Glutamatergic neuron (in vitro differentiated cells): ENCODE data around the gene MYOZ3. TPM values are rescaled to one million over a fixed set of nuclear protein-coding genes. Genes with fewer than 3 reads are reported as not detected.

ENCODE experiments used
- DNase-seq: peaks from one replicate; pipeline ENCODE4 v3.0.0; 2022
- H3K27ac Mint-ChIP-seq: one replicate; pipeline ENCODE4 v1.8.0; 2020; ENCODE audit warnings: mild to moderate bottlenecking, mixed read lengths, inconsistent platforms; ENCODE audit not compliant: unreplicated experiment
- H3K27me3 Mint-ChIP-seq: one replicate; pipeline ENCODE4 v1.8.0; 2020; ENCODE audit warnings: mild to moderate bottlenecking, moderate library complexity, mixed read lengths, inconsistent platforms; ENCODE audit not compliant: unreplicated experiment
- H3K36me3 Mint-ChIP-seq: one replicate; pipeline ENCODE4 v1.8.0; 2020; ENCODE audit warnings: mild to moderate bottlenecking, mixed read lengths, inconsistent platforms; ENCODE audit not compliant: unreplicated experiment
- H3K4me1 Mint-ChIP-seq: one replicate; pipeline ENCODE4 v1.8.0; 2020; ENCODE audit warnings: mild to moderate bottlenecking, low read depth, mixed read lengths, inconsistent platforms; ENCODE audit not compliant: unreplicated experiment
- H3K4me3 Mint-ChIP-seq: one replicate; pipeline ENCODE4 v1.8.0; 2020; ENCODE audit warnings: mild to moderate bottlenecking, mixed read lengths, inconsistent platforms; ENCODE audit not compliant: unreplicated experiment
- H3K9me3 Mint-ChIP-seq: one replicate; pipeline ENCODE4 v1.8.0; 2020; ENCODE audit warnings: mild to moderate bottlenecking, moderate library complexity, mixed read lengths, inconsistent platforms; ENCODE audit not compliant: unreplicated experiment
- CTCF ChIP-seq: fragments of 200-600 bp; sonication (generic); IDR thresholded peaks from one replicate; pipeline ENCODE4 v1.5.0; 2021; ENCODE audit not compliant: partially characterized antibody, unreplicated experiment
- total RNA-seq: library from RNA; stranded (reverse); fragmentation: NEBNext Ultra II Directional; extraction: Animal tissue kit (Norgen Biotek cat#: 25700); gene quantifications from one replicate; pipeline ENCODE4 v1.2.1, GENCODE V29; 2021; ENCODE audit not compliant: unreplicated experiment

Gene MYOZ3
- total RNA-seq, 1 donor from 2014 or later = 0.64 TPM

- Mint-ChIP-seq H3K27me3 (peaks cover 4% of the 10 kb centered on the region), H3K4me1 (peaks cover 36% of the 10 kb centered on the region), H3K36me3 (no peaks in the 10 kb centered on the region), H3K27ac (peak overlapping the region; percentile 9), H3K4me3 (peak overlapping the region; percentile 2), H3K9me3 (peaks cover 12% of the 10 kb centered on the region)
- DNase-seq = no peak
- TF ChIP-seq CTCF = no peak
Measured at GRCh38 chr5:150623152-150623877, 37.7 kb upstream of the MYOZ3 start.

- peaks cover 4% of the 10 kb centered on the region for H3K27me3 Mint-ChIP-seq
Measured at GRCh38 chr5:150623878-150624216, 37.2 kb upstream of the MYOZ3 start.

GRCh38 chr5:150624334-150625163 lies 36.5 kb upstream of the MYOZ3 start:
- peak; percentile 61 for DNase-seq
- Mint-ChIP-seq H3K27me3 (peaks cover 4% of the 10 kb centered on the region), H3K36me3 (no peaks in the 10 kb centered on the region), H3K4me3 (peak overlapping the region; percentile 86), H3K27ac (peak overlapping the region; percentile 24), H3K9me3 (peaks cover 14% of the 10 kb centered on the region), H3K4me1 (peaks cover 29% of the 10 kb centered on the region)
- TF ChIP-seq CTCF = no peak

More at GRCh38 chr5:150623878-150624216, 37.2 kb upstream of the MYOZ3 start:
- no peak for TF ChIP-seq CTCF
- H3K4me3 Mint-ChIP-seq = peak overlapping the region; percentile 86
- peaks cover 36% of the 10 kb centered on the region for H3K4me1 Mint-ChIP-seq
- H3K36me3 Mint-ChIP-seq = no peaks in the 10 kb centered on the region
- H3K9me3 Mint-ChIP-seq = peaks cover 14% of the 10 kb centered on the region
- peak overlapping the region; percentile 24 for H3K27ac Mint-ChIP-seq
- DNase-seq = no peak

GRCh38 chr5:150625164-150625535 lies 35.9 kb upstream of the MYOZ3 start:
- Mint-ChIP-seq H3K9me3 (peaks cover 12% of the 10 kb centered on the region), H3K4me1 (peaks cover 29% of the 10 kb centered on the region), H3K4me3 (peak overlapping the region; percentile 74), H3K36me3 (no peaks in the 10 kb centered on the region), H3K27me3 (peaks cover 4% of the 10 kb centered on the region), H3K27ac (no peak overlapping the region)
- DNase-seq = no peak
- no peak for TF ChIP-seq CTCF
